PC-9 (cell line): ENCODE data around the gene DFFB.

ENCODE experiments used
- CTCF ChIP-seq: fragments of 200-600 bp; sonication (generic); conservative IDR thresholded peaks from 2 replicates; pipeline ENCODE4 v1.6.1; 2017; ENCODE audit warnings: mixed run types, antibody characterized with exemption, mild to moderate bottlenecking, moderate library complexity
- EZH2 ChIP-seq: fragments of 200-600 bp; sonication (generic); IDR thresholded peaks from 2 replicates; pipeline ENCODE4 v1.8.0; 2017; ENCODE audit warnings: antibody characterized with exemption, low read depth

DNA sequence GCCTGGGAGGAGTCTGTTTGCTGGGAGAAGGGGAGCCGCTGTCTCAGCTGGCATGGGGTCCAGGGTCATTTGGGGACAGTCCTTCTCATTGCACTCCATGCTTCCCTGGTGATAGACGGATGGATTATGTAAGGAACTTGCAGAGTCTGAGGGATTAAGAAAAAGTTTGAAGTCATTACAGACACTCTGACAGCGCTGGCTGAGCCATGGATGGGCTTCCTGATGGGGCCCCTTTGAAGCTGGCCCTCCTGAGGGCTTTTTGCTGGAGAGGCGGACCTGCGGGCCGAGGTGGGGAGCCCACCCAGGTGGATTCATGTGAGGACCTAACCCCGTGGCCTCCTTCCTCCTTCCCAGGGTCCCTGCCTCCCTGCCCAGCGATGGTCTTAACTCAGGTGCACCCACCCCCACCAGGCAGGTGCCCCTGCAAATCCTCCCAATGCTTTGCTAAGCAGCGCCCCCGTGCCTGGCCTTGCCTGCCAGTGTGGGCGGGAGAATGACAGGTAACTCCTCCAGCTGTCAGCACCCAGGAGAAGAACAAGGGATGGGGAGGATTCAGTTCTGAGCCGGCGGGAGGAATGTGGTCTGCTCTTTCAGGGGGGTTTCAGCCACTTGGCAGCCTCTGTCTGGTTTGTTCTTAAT lies 67.0 kb downstream of the DFFB start:
- TF ChIP-seq CTCF (no peak), EZH2 (no peak)
